Measurements from ENCODE around the gene PSMD11.

PSMD11 gene

DNA sequence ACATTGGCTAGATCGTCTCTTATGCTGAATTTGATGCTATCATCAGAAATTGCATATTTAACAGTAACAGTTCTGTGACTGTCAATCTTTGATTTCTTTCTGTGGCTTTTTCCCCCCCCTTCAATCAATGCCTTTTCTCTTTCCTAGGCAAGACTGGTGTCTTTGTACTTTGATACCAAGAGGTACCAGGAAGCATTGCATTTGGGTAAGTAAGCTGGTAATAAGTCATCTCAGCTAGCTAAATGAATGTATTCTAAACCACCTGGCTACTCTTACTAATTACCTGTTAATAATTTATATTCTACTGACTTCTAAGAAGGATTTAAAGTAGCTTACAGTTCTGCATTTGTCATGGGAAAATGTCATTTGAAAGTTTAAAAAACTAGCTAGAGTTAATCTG lies 20.1 kb downstream of the PSMD11 start:
- DNase-seq (ENCODE audit: low spot score) = no peak

DNA sequence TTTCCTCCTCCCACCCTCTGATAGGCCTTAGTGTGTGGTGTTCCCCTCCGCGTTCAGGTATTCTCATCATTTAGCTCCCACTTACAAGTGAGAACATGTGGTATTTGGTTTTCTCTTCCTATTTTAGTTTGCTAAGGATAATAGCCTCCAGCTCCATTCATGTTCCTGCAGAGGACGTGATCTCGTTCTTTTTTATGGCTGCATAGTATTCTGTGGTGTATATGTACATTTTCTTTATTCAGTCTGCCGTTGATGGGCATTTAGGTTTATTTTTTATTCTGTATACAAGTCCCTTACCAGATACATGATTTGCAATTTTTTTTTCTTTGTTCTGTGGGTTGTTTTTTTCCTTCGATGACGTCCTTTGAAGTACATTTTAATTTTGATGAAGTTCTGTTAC lies 23.6 kb downstream of the PSMD11 start:
- no peak for DNase-seq (ENCODE audit: low spot score)

DNA sequence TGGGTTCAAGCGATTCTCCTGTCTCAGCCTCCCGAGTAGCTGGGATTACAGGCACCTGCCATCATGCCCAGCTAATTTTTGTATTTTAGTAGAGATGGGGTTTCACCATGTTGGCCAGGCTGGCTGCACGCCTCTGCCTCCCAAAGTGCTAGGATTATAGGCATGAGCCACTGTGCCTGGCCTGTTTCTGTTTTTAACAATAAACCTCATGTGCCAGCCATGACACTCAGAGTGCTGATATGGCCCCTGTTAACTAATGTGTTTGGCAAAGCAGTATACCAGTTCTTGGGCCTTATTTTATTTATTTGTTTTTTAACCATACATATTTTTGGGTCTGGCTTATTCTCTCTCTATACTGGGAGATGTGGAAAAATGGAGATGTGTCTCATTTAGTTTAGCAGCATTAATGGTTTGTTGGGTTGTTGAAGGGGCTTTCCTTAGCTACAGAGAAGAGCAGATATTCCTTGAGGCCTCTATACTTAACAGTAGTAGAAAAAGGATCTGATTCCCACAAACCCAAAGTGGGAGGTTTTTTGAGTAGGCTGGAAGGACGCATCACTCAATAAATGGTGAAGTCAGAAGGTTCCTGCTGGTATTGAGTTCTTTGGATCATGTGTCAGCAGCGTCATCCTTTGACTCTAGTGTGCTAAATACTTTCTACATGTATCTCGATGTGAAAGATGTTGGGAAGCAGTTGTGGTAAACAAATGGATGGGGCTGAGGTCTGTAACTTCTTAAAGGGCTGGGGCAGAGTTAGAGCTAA lies 26.3 kb downstream of the PSMD11 start:
- DNase-seq (ENCODE audit: low spot score) = no peak

DNA sequence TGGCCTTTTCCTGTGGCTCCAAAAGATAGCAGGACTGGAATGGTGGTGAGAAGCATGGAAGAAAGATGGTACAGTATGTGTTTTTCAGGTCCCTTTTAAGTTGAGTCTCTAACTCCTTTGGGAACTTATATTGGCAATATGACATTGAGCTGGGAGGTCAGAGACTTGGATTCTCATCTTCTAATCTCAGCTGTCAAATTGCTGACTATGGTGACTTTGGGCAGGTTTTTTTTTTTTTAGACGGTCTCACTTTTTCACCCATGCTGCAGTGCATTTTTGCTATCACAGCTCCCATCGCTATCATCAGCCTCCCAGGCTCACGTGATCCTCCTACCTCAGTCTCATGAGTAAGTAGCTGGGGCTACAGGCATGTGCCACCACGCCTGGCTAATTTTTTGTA lies 27.3 kb downstream of the PSMD11 start:
- DNase-seq (ENCODE audit: low spot score) = no peak

DNA sequence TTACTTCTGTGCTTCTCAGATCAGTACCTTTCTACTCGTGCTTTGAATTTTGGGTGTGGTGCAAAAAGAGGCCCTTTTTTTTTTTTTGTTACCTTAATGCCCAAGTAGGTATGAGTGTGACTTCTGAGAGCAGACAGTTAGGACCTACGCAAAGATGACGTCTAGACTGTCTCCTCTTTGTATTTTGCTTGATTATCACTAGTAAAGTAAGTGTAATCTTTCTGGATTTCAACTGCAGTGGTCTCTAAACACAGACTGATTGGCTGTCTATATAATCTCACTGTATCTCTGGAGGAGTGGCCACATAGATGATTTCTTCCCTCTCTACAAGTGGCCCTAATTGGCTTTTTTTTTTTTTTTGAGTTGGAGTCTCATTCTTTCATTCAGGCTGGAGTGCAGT lies 30.9 kb downstream of the PSMD11 start:
- DNase-seq (ENCODE audit: low spot score) = no peak

DNA sequence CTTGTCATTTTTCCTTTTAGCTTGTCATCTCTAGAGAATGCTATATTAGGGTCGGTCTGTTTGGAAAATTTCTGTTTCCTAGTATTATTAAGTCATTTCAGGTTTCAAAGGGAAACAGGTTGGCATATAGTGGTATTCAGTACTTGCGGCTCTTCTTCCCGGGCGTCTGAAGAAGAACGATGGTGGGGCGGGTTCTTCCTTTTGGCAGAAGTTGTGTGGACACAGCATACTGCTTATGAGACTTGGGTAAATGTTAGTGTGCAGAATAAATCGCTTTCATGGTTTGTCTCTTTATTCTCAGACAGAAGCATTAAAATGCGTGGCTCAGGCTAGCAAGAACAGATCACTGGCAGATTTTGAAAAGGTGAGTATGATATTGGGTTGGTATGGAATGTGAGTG lies 32.9 kb downstream of the PSMD11 start:
- DNase-seq (ENCODE audit: low spot score) = no peak

DNA sequence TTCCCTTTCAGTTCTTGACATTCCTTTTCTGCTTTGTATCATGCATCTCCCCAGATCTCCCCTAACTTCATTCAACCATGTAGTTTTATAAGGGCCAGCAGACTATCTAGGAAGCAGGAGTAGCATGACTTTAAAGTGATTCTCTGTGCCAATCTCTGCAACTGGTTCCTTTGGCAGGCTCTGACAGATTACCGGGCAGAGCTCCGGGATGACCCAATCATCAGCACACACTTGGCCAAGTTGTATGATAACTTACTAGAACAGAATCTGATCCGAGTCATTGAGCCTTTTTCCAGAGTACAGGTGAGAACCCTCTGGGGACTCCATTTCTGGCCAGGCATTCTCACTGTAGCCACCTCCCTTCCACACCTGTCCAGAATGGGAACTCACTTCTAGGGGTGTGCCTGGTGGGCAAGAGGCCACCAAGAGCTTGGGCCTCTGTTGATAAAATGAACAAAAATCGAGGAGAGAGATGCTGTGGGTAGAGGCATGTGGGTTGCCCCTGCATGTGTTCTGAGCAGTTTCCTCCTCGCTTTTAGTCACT lies 34.8 kb downstream of the PSMD11 start:
- DNase-seq (ENCODE audit: low spot score) = no peak

DNA sequence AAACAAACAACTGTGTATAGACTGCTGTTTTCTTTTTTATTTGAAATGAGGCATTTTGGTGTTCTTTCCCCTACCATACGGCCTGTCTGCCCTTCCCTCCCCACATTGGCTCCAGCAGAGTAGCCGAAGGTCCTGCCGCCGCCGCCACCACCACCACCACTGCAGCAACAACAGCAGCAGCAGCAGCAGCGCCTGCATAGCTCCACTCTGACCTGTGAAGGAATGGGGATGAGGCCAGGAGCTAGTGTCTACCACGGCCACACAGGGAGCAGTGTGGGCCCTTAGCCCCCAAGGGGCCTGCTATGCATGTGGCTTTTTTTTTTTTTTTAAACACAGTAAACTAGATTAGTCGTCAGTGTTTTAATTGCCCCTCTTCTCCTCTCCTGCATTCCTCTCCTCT lies 36.9 kb downstream of the PSMD11 start:
- DNase-seq (ENCODE audit: low spot score) = no peak

DNA sequence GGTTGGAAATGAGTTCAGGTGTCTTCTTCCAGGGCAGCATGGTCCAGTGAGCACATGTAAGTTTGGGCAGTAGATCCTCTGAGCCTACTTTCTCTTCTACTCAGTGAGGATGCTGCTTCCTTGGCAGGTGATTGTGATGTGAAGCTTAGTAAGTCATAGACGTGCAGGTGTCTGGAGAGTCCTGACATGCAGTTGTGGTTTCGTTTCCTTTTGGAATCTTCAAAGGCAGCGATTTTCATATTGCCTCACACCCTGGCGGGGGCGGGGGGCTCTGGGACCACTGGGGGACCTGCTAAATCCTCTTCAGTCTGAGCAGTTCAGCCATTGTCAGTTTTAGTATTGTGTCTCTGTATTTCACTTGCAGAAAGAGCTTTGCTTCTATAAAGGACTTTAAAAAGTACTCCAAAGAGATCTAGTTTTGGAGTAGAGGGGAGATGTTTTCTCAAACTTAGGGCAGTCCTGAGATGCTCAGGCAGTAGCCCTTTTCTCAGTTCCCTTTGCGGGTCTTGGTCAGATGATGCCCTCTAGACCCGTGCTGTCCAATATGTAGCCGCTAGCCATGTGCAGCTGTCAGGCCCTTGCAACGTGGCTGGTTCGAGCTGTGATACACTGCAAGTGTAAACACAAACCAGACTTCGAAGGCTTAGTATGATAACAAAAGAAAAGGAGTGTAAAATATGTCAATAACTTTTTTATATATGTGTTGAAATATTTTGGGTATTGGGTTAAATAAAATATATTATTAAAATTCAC lies 38.4 kb downstream of the PSMD11 start:
- DNase-seq (ENCODE audit: low spot score) = no peak

DNA sequence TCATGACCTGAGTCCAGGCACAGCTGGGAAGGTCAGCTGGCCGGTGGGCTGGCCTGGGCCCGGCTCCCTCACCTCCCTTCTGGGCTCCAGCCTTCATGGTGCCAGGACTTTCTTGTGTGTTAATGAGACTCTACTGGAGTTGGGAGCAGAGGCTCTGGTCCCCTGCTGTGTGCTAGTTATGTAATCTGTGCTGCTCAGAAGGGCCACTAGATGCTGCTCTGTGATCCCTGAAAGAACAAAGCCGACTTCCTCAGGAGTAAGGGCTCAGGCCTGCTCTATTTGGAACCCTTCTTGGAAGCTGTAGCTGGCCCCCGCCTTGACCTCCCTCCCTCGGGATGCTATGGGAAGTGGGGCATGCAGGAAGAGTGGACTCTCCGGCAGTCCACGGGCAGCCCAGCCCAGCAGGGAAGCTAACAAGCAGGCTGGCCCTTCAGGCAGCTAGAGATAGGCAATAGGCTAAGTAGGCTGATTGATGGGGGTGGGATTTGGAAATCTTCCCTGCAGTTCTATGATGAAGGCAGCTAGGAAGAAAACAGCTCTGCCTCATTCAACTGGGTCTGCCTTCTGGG lies 39.2 kb downstream of the PSMD11 start:
- peak; percentile 85 for DNase-seq (ENCODE audit: low spot score)

DNA sequence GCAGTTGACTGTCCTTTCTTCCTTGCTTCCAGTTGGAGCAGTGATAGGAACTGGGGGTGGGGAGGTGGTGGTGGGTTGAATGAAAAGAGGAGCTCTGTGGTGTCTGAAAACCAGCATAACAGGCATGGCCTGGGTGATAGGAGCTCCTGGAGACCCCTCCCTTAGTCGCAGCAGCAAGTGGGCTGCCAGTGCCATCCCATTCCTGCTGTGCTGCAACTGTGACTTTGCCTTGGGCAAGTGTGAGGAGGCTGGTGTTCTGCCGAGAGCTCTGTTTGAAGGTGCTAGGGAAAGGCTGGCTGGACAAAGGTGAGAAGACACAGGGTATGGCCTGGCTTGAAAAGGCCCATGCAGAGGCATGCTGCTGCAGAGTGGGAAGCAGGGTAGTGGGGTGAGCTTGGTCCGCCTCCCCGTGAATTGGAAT lies 39.7 kb downstream of the PSMD11 start:
- no peak for DNase-seq (ENCODE audit: low spot score)

DNA sequence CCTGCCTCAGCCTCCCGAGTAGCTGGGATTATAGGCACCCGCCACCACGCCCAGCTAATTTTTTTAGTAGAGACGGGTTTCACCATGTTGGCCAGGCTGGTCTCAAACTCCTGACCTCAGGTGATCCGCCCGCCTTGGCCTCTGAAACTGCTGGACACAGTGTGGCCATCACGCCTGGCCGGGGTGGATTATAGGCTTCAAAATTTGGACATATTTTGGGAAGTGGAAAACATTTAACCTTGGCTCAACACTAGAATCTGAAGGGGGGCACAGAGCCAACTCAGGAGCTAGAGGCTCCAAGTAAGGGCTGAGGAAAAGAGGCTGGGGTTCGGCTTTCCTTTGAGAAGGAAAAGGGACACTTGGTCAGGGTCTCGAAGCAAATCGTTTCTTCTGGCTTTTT lies 40.3 kb downstream of the PSMD11 start:
- no peak for DNase-seq (ENCODE audit: low spot score)

DNA sequence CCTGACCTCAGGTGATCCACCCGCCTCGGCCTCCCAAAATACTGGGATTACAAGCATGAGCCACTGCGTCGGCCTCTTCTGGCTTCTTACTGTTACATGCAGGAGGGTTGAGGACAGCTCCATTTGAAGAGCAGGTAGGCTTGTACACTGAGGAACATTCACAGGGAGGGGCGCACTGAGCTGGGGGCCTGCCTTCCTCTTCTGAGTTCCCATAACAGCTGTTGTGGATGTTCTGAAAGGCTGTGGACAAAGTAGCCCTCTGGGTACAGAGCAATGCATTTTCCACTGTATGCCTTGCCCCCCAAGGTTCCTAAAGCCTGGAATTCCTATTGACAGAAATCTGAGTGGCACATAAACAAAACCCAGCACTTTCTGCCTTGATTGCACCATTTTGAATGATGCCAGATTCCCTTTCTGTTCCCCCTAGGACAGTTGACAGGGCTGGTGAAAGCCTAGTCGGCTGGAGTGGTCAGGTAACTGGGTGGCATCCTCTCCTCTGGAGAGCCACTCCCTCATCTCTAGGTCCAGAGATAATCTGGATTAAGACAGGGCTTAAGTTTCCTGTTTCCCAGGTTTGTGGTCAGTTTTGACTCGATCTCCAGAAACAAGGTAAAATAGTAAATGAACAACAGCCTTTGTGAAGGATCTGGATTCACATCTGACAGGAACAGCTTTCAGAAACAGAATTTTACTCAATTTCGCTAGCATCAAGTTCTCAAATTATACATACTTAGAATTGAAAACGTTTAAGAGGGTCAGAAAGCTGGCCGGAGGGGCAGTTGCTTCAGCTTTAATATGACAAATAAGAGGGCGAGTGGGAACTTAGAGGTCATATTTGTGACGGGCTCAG lies 41.2 kb downstream of the PSMD11 start:
- DNase-seq (ENCODE audit: low spot score) = no peak

DNA sequence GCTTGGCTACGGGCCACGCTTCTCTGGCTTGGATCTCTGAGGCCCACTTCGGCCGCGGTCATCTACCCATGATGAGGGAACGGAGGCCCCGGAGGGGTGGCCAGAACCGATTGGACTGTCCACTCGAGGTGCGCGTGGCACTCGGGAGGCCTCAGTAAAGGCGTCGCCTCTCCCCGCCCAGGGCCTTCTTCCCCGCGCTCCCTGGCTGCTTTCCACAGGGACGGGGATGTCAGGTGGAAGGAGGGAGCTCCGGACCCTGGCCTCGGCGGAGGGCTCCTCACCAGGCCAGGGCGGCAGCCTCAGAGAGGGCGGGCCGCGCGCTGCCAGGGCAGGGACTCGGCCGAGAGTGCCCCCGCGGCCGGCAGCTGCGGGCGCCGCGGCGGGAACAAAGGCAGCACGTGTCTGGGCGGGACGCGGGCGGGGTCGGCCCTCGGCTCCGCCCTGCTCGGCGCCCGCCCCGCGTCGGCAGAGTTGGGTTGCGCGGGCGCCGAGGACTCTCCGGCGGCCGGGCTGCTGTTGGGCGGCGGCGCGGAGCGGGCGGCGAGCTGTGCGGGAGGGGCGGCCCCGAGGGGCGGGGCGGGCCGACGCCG lies 41.9 kb downstream of the PSMD11 start:
- peak; percentile 82 for DNase-seq (ENCODE audit: low spot score)

DNA sequence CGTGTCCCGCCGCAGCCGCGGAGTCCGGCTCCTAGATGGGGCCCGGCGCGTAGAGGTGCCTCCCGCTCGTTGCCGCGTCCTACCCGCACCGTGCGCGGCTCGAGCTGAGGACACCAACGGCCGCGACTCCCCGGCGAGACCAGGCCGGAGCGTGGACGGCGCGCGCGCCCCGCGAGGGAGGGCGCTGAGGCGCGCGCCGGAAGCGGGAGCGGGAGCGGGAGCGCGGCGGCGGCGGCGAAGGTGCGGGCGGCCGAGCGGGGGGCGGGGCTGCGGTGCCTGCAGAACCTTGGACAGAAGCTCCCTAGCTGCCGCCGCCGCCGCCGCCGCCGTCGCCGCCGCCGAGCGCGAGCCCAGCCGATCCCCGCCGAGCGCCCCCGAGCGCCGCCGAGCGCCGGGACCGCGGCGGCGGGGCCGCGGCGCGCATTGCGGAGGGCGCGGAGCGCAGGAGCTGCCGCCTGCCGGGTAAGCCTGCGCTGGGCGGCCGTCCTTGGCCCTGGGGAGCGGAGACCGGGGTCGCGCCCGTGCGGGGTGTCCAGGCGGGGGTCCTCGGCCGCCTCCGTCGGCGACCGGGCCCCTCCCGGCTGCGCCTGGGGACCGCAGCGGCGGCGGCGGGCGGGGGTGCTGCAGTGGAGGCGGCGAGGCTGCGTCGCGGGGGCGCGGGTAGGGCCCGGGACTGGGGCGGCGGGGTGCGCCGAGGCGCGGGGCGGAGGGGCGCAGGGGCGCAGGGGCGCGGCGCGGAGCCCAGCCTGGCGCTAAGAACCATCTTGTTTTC lies 42.6 kb downstream of the PSMD11 start, which contains the start of gene CDK5R1:
Gene CDK5R1 (plus strand): TSS at position 293 of the 772 bp plus-strand sequence. CDS start 628 bp downstream, outside the sequence.
- DNase-seq (ENCODE audit: low spot score) = peak; percentile 81

DNA sequence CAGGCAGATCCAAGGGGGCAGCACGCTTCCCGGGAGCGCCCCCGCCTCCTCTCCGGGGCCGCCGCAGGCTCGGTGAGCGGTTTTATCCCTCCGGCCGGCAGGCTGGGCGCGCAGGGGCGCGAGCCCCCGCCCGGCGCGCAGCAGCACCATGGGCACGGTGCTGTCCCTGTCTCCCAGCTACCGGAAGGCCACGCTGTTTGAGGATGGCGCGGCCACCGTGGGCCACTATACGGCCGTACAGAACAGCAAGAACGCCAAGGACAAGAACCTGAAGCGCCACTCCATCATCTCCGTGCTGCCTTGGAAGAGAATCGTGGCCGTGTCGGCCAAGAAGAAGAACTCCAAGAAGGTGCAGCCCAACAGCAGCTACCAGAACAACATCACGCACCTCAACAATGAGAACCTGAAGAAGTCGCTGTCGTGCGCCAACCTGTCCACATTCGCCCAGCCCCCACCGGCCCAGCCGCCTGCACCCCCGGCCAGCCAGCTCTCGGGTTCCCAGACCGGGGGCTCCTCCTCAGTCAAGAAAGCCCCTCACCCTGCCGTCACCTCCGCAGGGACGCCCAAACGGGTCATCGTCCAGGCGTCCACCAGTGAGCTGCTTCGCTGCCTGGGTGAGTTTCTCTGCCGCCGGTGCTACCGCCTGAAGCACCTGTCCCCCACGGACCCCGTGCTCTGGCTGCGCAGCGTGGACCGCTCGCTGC lies 43.3 kb downstream of the PSMD11 start:
- DNase-seq (ENCODE audit: low spot score) = peak; percentile 63

DNA sequence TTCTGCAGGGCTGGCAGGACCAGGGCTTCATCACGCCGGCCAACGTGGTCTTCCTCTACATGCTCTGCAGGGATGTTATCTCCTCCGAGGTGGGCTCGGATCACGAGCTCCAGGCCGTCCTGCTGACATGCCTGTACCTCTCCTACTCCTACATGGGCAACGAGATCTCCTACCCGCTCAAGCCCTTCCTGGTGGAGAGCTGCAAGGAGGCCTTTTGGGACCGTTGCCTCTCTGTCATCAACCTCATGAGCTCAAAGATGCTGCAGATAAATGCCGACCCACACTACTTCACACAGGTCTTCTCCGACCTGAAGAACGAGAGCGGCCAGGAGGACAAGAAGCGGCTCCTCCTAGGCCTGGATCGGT lies 43.9 kb downstream of the PSMD11 start:
- peak; percentile 65 for DNase-seq (ENCODE audit: low spot score)

DNA sequence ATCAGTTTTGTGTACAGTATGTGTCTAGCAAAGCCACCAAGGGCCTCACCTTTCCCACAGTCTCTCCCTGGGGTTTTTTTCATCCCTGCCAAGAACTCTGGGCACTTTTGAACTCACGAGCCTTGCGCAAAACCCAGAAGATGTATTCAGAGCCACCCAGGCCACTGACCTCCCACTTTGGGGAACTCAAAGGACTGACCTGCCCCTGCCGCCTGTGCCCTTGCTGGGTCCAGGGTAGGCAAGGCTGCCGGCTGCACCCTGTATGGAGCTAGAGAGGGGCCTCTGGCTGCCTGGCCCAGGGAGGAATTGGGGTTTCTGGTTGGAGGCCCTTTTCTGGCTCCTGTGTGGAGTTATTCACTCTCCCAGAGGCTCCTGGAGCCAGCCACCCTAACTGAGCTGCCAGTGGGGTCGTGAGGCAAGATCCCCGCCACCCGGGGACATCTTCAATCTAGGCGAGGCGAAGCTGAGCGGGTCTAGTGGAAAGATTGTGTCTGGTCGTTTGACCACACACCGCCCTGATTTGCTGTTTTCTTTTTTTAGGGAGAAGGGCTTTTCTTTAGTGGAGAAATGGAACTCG lies 44.4 kb downstream of the PSMD11 start:
- no peak for DNase-seq (ENCODE audit: low spot score)

DNA sequence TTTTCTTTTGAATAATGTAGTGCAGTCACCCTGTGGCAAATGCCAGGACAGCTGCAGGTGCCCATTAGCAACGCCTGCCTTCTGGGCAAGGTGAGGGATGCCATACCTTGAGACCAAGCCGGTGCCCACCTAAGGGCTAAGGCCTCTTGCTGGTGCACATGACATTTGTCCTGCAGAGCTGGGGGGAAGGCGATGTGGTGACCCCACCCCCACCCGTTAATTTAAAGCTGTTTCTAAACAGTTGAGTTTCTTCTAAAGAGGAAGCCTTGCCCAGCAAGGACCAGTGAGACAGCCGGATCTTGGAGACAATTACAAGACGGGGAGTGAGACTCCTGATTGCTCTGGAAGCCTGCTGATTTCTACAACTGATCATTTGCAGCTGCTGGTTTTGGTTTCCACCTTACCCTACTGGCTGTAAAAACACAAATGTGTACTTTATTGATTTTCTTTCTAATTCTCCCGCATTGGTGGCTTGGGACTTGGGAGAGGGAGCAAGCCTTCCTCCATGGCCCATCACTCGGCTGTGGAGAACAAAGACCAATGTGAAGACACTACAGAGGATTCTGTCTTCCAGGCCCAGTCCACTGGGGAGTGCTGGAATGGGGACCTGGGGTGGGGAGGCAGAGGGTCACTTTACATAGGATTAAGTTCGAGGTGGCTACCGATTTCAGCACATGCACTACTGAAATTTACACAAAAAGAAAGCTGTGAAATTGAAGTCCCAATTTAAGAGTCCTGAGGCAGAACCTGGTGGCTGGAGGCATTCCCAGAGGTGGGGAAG lies 45.2 kb downstream of the PSMD11 start:
- no peak for DNase-seq (ENCODE audit: low spot score)

Data from left forelimb (tissue), 1 donor.